ENCODE results near the gene TEKTIP1.
"Not testable (repeated sequence)": the region's sequence is repeated elsewhere in the genome, so short reads cannot be mapped to it uniquely, and the experiment has no call there.

The TEKTIP1 gene

GRCh38 chr19:3507371-3508120 is 31.4 kb upstream of the TEKTIP1 start:
- no peak for DNase-seq (ENCODE audit: low read depth, low spot score)

GRCh38 chr19:3508121-3508661 is 30.8 kb upstream of the TEKTIP1 start:
- not testable (repeated sequence) for DNase-seq (ENCODE audit: low read depth, low spot score)

- no peak for DNase-seq (ENCODE audit: low read depth, low spot score)
These were observed 30.0 kb upstream of the TEKTIP1 start for GRCh38 chr19:3508771-3509535.

- no peak for DNase-seq (ENCODE audit: low read depth, low spot score)
These were observed 29.4 kb upstream of the TEKTIP1 start for GRCh38 chr19:3509566-3509989.

- no peak for DNase-seq (ENCODE audit: low read depth, low spot score)
These were observed 28.2 kb upstream of the TEKTIP1 start for GRCh38 chr19:3510727-3511126.

GRCh38 chr19:3511506-3512251 is 27.3 kb upstream of the TEKTIP1 start:
- DNase-seq (ENCODE audit: low read depth, low spot score) = no peak

GRCh38 chr19:3512562-3513228 is 26.3 kb upstream of the TEKTIP1 start:
- no peak for DNase-seq (ENCODE audit: low read depth, low spot score)

GRCh38 chr19:3513229-3514140 is 25.5 kb upstream of the TEKTIP1 start:
- DNase-seq (ENCODE audit: low read depth, low spot score) = no peak

- DNase-seq (ENCODE audit: low read depth, low spot score) = no peak
These were observed 24.0 kb upstream of the TEKTIP1 start for GRCh38 chr19:3514930-3515329.

- DNase-seq (ENCODE audit: low read depth, low spot score) = no peak
These were observed 23.0 kb upstream of the TEKTIP1 start for GRCh38 chr19:3515891-3516422.

- DNase-seq (ENCODE audit: low read depth, low spot score) = no peak
These were observed 22.2 kb upstream of the TEKTIP1 start for GRCh38 chr19:3516675-3517207.

- no peak for DNase-seq (ENCODE audit: low read depth, low spot score)
These were observed 21.3 kb upstream of the TEKTIP1 start for GRCh38 chr19:3517638-3518037.

GRCh38 chr19:3518255-3518654 is 20.7 kb upstream of the TEKTIP1 start:
- DNase-seq (ENCODE audit: low read depth, low spot score) = no peak

- no peak for DNase-seq (ENCODE audit: low read depth, low spot score)
These were observed 20.3 kb upstream of the TEKTIP1 start for GRCh38 chr19:3518659-3519058.

- no peak for DNase-seq (ENCODE audit: low read depth, low spot score)
These were observed 19.8 kb upstream of the TEKTIP1 start for GRCh38 chr19:3519126-3519525.

- no peak for DNase-seq (ENCODE audit: low read depth, low spot score)
These were observed 18.5 kb upstream of the TEKTIP1 start for GRCh38 chr19:3520166-3521103.

GRCh38 chr19:3521104-3521445 is 17.9 kb upstream of the TEKTIP1 start:
- DNase-seq (ENCODE audit: low read depth, low spot score) = no peak

GRCh38 chr19:3522421-3523360 is 16.3 kb upstream of the TEKTIP1 start:
- no peak for DNase-seq (ENCODE audit: low read depth, low spot score)
